HEK293 (cell line): ENCODE results near the gene PDLIM7.

ENCODE experiments used
- FEZF1 ChIP-seq: fragments of 450-650 bp; formaldehyde crosslinking; IDR thresholded peaks from 2 replicates; pipeline ENCODE4 v1.5.1; 2016; ENCODE audit warnings: missing biosample characterization, missing genetic modification characterization
- GLI2 ChIP-seq: fragments of 450-650 bp; formaldehyde crosslinking; IDR thresholded peaks from 2 replicates; pipeline ENCODE4; 2017; ENCODE audit warnings: missing biosample characterization, missing genetic modification characterization, low read depth, borderline replicate concordance
- IKZF3 ChIP-seq: fragments of 450-650 bp; IDR thresholded peaks from 2 replicates; pipeline ENCODE4 v1.5.0; 2018; ENCODE audit warnings: missing biosample characterization, mild to moderate bottlenecking, missing genetic modification characterization, moderate library complexity
- KLF10 ChIP-seq: fragments of 450-650 bp; IDR thresholded peaks from 2 replicates; pipeline ENCODE4 v1.5.1; 2018; ENCODE audit warnings: missing biosample characterization, mild to moderate bottlenecking, missing genetic modification characterization
- KLF16 ChIP-seq: fragments of 450-650 bp; formaldehyde crosslinking; IDR thresholded peaks from 2 replicates; pipeline ENCODE4 v1.5.1; 2017; ENCODE audit warnings: missing biosample characterization, missing genetic modification characterization
- KLF7 ChIP-seq: fragments of 450-650 bp; formaldehyde crosslinking; IDR thresholded peaks from 2 replicates; pipeline ENCODE4 v1.5.1; 2016; ENCODE audit warnings: missing biosample characterization, missing genetic modification characterization, borderline replicate concordance
- MYNN ChIP-seq: fragments of 450-650 bp; formaldehyde crosslinking; IDR thresholded peaks from 2 replicates; pipeline ENCODE4 v1.5.1; 2016; ENCODE audit warnings: missing biosample characterization, missing genetic modification characterization, borderline replicate concordance
- OSR2 ChIP-seq: fragments of 450-650 bp; formaldehyde crosslinking; IDR thresholded peaks from 2 replicates; pipeline ENCODE4 v1.5.1; 2016; ENCODE audit warnings: missing biosample characterization, missing genetic modification characterization
- YY1 ChIP-seq: fragments of 450-650 bp; formaldehyde crosslinking; IDR thresholded peaks from 2 replicates; pipeline ENCODE4 v1.5.1; 2018; ENCODE audit warnings: missing biosample characterization, missing genetic modification characterization
- ZBTB7A ChIP-seq: fragments of 450-650 bp; formaldehyde crosslinking; IDR thresholded peaks from 2 replicates; pipeline ENCODE4 v1.5.1; 2016; ENCODE audit warnings: low read depth, missing biosample characterization, missing genetic modification characterization
- ZFHX2 ChIP-seq: fragments of 450-650 bp; formaldehyde crosslinking; conservative IDR thresholded peaks from 2 replicates; pipeline ENCODE4 v1.5.1; 2016; ENCODE audit warnings: missing biosample characterization, missing genetic modification characterization
- ZFP3 ChIP-seq: fragments of 450-650 bp; formaldehyde crosslinking; IDR thresholded peaks from 2 replicates; pipeline ENCODE4 v1.5.1; 2016; ENCODE audit warnings: low read depth, missing biosample characterization, missing genetic modification characterization
- ZIC2 ChIP-seq: fragments of 450-650 bp; formaldehyde crosslinking; IDR thresholded peaks from 2 replicates; pipeline ENCODE4 v1.5.1; 2016; ENCODE audit warnings: missing biosample characterization, missing genetic modification characterization
- ZNF10 ChIP-seq: fragments of 450-650 bp; formaldehyde crosslinking; IDR thresholded peaks from 2 replicates; pipeline ENCODE4 v1.5.1; 2017; ENCODE audit warnings: missing biosample characterization, missing genetic modification characterization
- ZNF157 ChIP-seq: fragments of 450-650 bp; formaldehyde crosslinking; IDR thresholded peaks from 2 replicates; pipeline ENCODE4 v1.5.1; 2016; ENCODE audit warnings: missing biosample characterization, missing genetic modification characterization
- ZNF175 ChIP-seq: fragments of 450-650 bp; formaldehyde crosslinking; IDR thresholded peaks from 2 replicates; pipeline ENCODE4 v1.5.1; 2016; ENCODE audit warnings: missing biosample characterization, missing genetic modification characterization
- ZNF184 ChIP-seq: fragments of 450-650 bp; IDR thresholded peaks from 2 replicates; pipeline ENCODE4 v1.5.1; 2018; ENCODE audit warnings: missing biosample characterization, mild to moderate bottlenecking, missing genetic modification characterization
- ZNF23 ChIP-seq: fragments of 450-650 bp; formaldehyde crosslinking; IDR thresholded peaks from 2 replicates; pipeline ENCODE4 v1.5.1; 2016; ENCODE audit warnings: missing biosample characterization, missing genetic modification characterization, borderline replicate concordance
- ZNF24 ChIP-seq: fragments of 450-650 bp; formaldehyde crosslinking; IDR thresholded peaks from 2 replicates; pipeline ENCODE4 v1.5.1; 2016; ENCODE audit warnings: missing biosample characterization, missing genetic modification characterization
- ZNF341 ChIP-seq: fragments of 450-650 bp; formaldehyde crosslinking; IDR thresholded peaks from 2 replicates; pipeline ENCODE4; 2016; ENCODE audit warnings: low read depth, missing biosample characterization, missing genetic modification characterization
- ZNF366 ChIP-seq: fragments of 450-650 bp; formaldehyde crosslinking; conservative IDR thresholded peaks from 2 replicates; pipeline ENCODE4 v1.5.1; 2016; ENCODE audit warnings: missing biosample characterization, missing genetic modification characterization
- ZNF501 ChIP-seq: fragments of 450-650 bp; formaldehyde crosslinking; IDR thresholded peaks from 2 replicates; pipeline ENCODE4 v1.5.1; 2016; ENCODE audit warnings: missing biosample characterization, missing genetic modification characterization
- ZNF513 ChIP-seq: fragments of 450-650 bp; IDR thresholded peaks from 2 replicates; pipeline ENCODE4 v1.5.1; 2018; ENCODE audit warnings: missing biosample characterization, missing genetic modification characterization
- ZNF521 ChIP-seq: fragments of 450-650 bp; formaldehyde crosslinking; IDR thresholded peaks from 2 replicates; pipeline ENCODE4 v1.5.1; 2017; ENCODE audit warnings: missing biosample characterization, mild to moderate bottlenecking, missing genetic modification characterization
- ZNF560 ChIP-seq: fragments of 450-650 bp; formaldehyde crosslinking; IDR thresholded peaks from 2 replicates; pipeline ENCODE4 v1.5.1; 2017; ENCODE audit warnings: missing biosample characterization, missing genetic modification characterization, borderline replicate concordance
- ZNF571 ChIP-seq: fragments of 450-650 bp; formaldehyde crosslinking; IDR thresholded peaks from 2 replicates; pipeline ENCODE4 v1.5.0; 2017; ENCODE audit warnings: missing biosample characterization, missing genetic modification characterization
- ZNF624 ChIP-seq: fragments of 450-650 bp; formaldehyde crosslinking; IDR thresholded peaks from 2 replicates; pipeline ENCODE4 v1.5.1; 2017; ENCODE audit warnings: missing biosample characterization, missing genetic modification characterization
- ZNF639 ChIP-seq: fragments of 450-650 bp; formaldehyde crosslinking; IDR thresholded peaks from 2 replicates; pipeline ENCODE4 v1.5.1; 2016; ENCODE audit warnings: missing biosample characterization, missing genetic modification characterization
- ZNF654 ChIP-seq: fragments of 450-650 bp; formaldehyde crosslinking; IDR thresholded peaks from 2 replicates; pipeline ENCODE4 v1.5.1; 2016; ENCODE audit warnings: low read depth, missing biosample characterization, missing genetic modification characterization
- ZNF76 ChIP-seq: fragments of 450-650 bp; formaldehyde crosslinking; IDR thresholded peaks from 2 replicates; pipeline ENCODE4; 2016; ENCODE audit warnings: low read depth, missing biosample characterization, missing genetic modification characterization, borderline replicate concordance
- ZNF768 ChIP-seq: fragments of 450-650 bp; formaldehyde crosslinking; IDR thresholded peaks from 2 replicates; pipeline ENCODE4 v1.5.1; 2018; ENCODE audit warnings: missing biosample characterization, mild to moderate bottlenecking, missing genetic modification characterization
- ZNF791 ChIP-seq: fragments of 450-650 bp; formaldehyde crosslinking; IDR thresholded peaks from 2 replicates; pipeline ENCODE4 v1.5.1; 2016; ENCODE audit warnings: missing biosample characterization, missing genetic modification characterization
- ZSCAN23 ChIP-seq: fragments of 450-650 bp; formaldehyde crosslinking; IDR thresholded peaks from 2 replicates; pipeline ENCODE4 v1.5.1; 2016; ENCODE audit warnings: missing biosample characterization, missing genetic modification characterization
- ZXDB ChIP-seq: fragments of 450-650 bp; formaldehyde crosslinking; IDR thresholded peaks from 2 replicates; pipeline ENCODE4 v1.5.1; 2016; ENCODE audit warnings: missing biosample characterization, missing genetic modification characterization
- TF ChIP-seq, protein P1 (sequence below): fragments of 450-650 bp; formaldehyde crosslinking; IDR thresholded peaks from 2 replicates; pipeline ENCODE4 v1.5.1; 2016; ENCODE audit warnings: missing biosample characterization, missing genetic modification characterization
- TF ChIP-seq, protein P2 (sequence below): fragments of 450-650 bp; formaldehyde crosslinking; IDR thresholded peaks from 2 replicates; pipeline ENCODE4 v1.5.1; 2016; ENCODE audit warnings: missing biosample characterization, missing genetic modification characterization

PDLIM7 gene

DNA sequence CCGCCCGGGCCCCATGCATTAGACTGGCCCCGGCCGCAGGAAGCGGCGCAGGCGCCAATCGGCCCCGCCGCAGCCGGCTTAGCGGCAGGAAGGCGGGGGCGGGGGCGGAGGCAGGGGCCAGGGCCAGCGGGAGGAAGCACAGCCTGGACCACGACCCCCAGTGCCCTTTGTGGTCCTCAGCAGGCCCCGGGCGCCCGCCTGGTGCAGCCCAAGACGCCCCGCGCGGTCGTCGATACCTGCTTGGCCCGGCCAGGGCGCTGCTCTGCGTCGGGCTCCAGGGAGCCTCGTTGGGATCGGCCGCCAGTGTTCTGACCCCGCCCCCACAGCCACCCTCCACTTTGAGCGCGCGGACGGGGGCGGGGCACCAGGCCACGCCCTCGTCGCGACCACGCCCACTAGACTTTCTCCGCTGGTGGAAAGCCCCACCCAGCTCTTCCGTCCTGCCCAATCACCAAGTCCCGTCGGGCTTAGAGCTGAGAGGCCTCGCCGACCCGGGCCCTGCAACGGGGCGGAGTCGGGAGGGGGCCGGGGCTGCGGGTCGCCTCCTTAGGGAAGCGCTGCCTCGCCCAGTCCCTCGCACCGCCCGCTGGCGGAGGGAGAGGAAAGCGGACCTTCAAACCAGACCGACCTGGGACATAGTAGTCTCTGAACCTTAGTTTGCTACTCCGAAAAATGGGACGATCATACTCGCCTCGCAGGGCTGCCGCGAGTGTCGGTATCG is at the start of gene PDLIM7 (continued):
- TF ChIP-seq ZNF654 (tag by site-specific recombination) = no peak
- peak; percentile 58; the same call in 1 of the 2 replicates for TF ChIP-seq ZNF768 (tag by site-specific recombination)
- TF ChIP-seq IKZF3 = peak; percentile 16; the same call in 1 of the 2 replicates
- no peak for TF ChIP-seq ZNF624 (tag by site-specific recombination)
- peak; percentile 31; the same call in 1 of the 2 replicates for TF ChIP-seq ZNF501
- no peak for TF ChIP-seq ZSCAN23 (tag by site-specific recombination)
- no peak for TF ChIP-seq ZNF560 (tag by site-specific recombination)
- no peak for TF ChIP-seq ZFP3 (tag by site-specific recombination)
- TF ChIP-seq ZNF513 = no peak
- TF ChIP-seq OSR2 (tag by site-specific recombination) = no peak
- no peak for TF ChIP-seq FEZF1 (tag by site-specific recombination)
- TF ChIP-seq GLI2 (tag by site-specific recombination) = no peak
- peak; percentile 90; the same call in 1 of the 2 replicates for TF ChIP-seq KLF10 (tag by site-specific recombination)
- peak; percentile 9; the same call in 1 of the 2 replicates for TF ChIP-seq KLF7 (tag by site-specific recombination)
- TF ChIP-seq ZNF341 (tag by site-specific recombination) = peak; percentile 66; the same call in 1 of the 2 replicates
- no peak for TF ChIP-seq ZNF366 (tag by site-specific recombination)
- no peak for TF ChIP-seq ZNF175 (tag by site-specific recombination)
- 0 out of 2 replicates have a peak, but pooled peaks have one; percentile 57 for TF ChIP-seq ZNF184 (tag by site-specific recombination)
- TF ChIP-seq YY1 = 0 out of 2 replicates have a peak, but pooled peaks have one; percentile 20
- TF ChIP-seq ZNF791 (tag by site-specific recombination) = no peak
- peak; percentile 78 for TF ChIP-seq KLF16 (tag by site-specific recombination)
- peak; percentile 92 for TF ChIP-seq ZFHX2
- TF ChIP-seq ZNF639 (tag by site-specific recombination) = no peak
- TF ChIP-seq ZNF76 = peak; percentile 57; the same call in 1 of the 2 replicates
- no peak for TF ChIP-seq ZNF157 (tag by site-specific recombination)
- peak; percentile 91 for TF ChIP-seq ZIC2 (tag by site-specific recombination)
- TF ChIP-seq ZXDB (tag by site-specific recombination) = peak; percentile 85
- no peak for TF ChIP-seq ZNF10 (tag by site-specific recombination)
- no peak for TF ChIP-seq ZNF24
- TF ChIP-seq, protein P1, sequence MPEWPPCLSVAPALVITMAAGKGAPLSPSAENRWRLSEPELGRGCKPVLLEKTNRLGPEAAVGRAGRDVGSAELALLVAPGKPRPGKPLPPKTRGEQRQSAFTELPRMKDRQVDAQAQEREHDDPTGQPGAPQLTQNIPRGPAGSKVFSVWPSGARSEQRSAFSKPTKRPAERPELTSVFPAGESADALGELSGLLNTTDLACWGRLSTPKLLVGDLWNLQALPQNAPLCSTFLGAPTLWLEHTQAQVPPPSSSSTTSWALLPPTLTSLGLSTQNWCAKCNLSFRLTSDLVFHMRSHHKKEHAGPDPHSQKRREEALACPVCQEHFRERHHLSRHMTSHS (tag by site-specific recombination) = no peak
- TF ChIP-seq ZBTB7A = peak; percentile 63; the same call in 1 of the 2 replicates
- TF ChIP-seq MYNN = no peak
- TF ChIP-seq ZNF521 (tag by site-specific recombination) = no peak
- TF ChIP-seq, protein P2, sequence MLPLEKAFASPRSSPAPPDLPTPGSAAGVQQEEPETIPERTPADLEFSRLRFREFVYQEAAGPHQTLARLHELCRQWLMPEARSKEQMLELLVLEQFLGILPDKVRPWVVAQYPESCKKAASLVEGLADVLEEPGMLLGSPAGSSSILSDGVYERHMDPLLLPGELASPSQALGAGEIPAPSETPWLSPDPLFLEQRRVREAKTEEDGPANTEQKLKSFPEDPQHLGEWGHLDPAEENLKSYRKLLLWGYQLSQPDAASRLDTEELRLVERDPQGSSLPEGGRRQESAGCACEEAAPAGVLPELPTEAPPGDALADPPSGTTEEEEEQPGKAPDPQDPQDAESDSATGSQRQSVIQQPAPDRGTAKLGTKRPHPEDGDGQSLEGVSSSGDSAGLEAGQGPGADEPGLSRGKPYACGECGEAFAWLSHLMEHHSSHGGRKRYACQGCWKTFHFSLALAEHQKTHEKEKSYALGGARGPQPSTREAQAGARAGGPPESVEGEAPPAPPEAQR = no peak
- TF ChIP-seq ZNF23 (tag by site-specific recombination) = no peak
- no peak for TF ChIP-seq ZNF571 (tag by site-specific recombination)
